HG03196 (cell line): Measurements from ENCODE around the gene NOS2.
"Not testable (repeated sequence)": the region's sequence is repeated elsewhere in the genome, so short reads cannot be mapped to it uniquely, and the experiment has no call there.

Source experiments
- ATAC-seq: cut with Tn5 transposase; IDR thresholded peaks from one replicate; pipeline ENCODE4 v1.9.1; 2021; ENCODE audit not compliant: unreplicated experiment

NOS2 gene

GRCh38 chr17:27793168-27793905, 7.0 kb downstream of the NOS2 start:
- ATAC-seq: no peak

GRCh38 chr17:27792095-27792494, 8.2 kb downstream of the NOS2 start:
- no peak for ATAC-seq

GRCh38 chr17:27788919-27789318, 11.4 kb downstream of the NOS2 start:
- no peak for ATAC-seq

GRCh38 chr17:27783440-27784350, 16.6 kb downstream of the NOS2 start:
- ATAC-seq: no peak

GRCh38 chr17:27782791-27783206, 17.5 kb downstream of the NOS2 start:
- no peak for ATAC-seq

- ATAC-seq: no peak
Observed at GRCh38 chr17:27780828-27781404, 19.4 kb downstream of the NOS2 start.

GRCh38 chr17:27780092-27780827, 20.1 kb downstream of the NOS2 start:
- no peak for ATAC-seq

- no peak for ATAC-seq
Observed at GRCh38 chr17:27778183-27778582, 22.1 kb downstream of the NOS2 start.

GRCh38 chr17:27776882-27777624, 23.3 kb downstream of the NOS2 start:
- ATAC-seq: no peak

GRCh38 chr17:27771586-27771985, 28.7 kb downstream of the NOS2 start:
- ATAC-seq: no peak

GRCh38 chr17:27770877-27771276, 29.5 kb downstream of the NOS2 start:
- ATAC-seq: no peak

GRCh38 chr17:27768858-27769410, 31.4 kb downstream of the NOS2 start:
- ATAC-seq: no peak

GRCh38 chr17:27766438-27766837, 33.9 kb downstream of the NOS2 start:
- no peak for ATAC-seq

GRCh38 chr17:27765353-27765752, 35.0 kb downstream of the NOS2 start:
- ATAC-seq: no peak

- ATAC-seq: no peak
Observed at GRCh38 chr17:27764589-27764988, 35.7 kb downstream of the NOS2 start.

- ATAC-seq: no peak
Observed at GRCh38 chr17:27762527-27763305, 37.6 kb downstream of the NOS2 start.

- ATAC-seq: not testable (repeated sequence)
Observed at GRCh38 chr17:27760931-27761330, 39.4 kb downstream of the NOS2 start.

- no peak for ATAC-seq
Observed at GRCh38 chr17:27760069-27760885, 40.1 kb downstream of the NOS2 start.
